Hepatocyte (in vitro differentiated cells): ENCODE results near the gene ATP2C2. TPM values are rescaled to one million over a fixed set of nuclear protein-coding genes. Genes with fewer than 3 reads are reported as not detected.

Experiments
- DNase-seq: peaks from one replicate; pipeline ENCODE4 v3.0.0-alpha.2; 2016; ENCODE audit warnings: low spot score
- H2AFZ ChIP-seq: fragments of 200-600 bp; sonication (generic); 2 replicates; pipeline ENCODE4 v1.6.0; 2016; ENCODE audit warnings: antibody characterized with exemption, mild to moderate bottlenecking
- H3K27ac ChIP-seq: fragments of 200-600 bp; sonication (generic); 2 replicates; pipeline ENCODE4 v1.5.1; 2016; ENCODE audit warnings: mild to moderate bottlenecking
- H3K27me3 ChIP-seq: fragments of 200-600 bp; sonication (generic); 2 replicates; pipeline ENCODE4 v1.6.1; 2016
- H3K36me3 ChIP-seq: fragments of 200-600 bp; sonication (generic); replicated peaks from 2 replicates; pipeline ENCODE4 v1.5.1; 2016; ENCODE audit warnings: low read depth; ENCODE audit not compliant: insufficient read depth
- H3K4me1 ChIP-seq: fragments of 200-600 bp; sonication (generic); 2 replicates; pipeline ENCODE4 v1.5.1; 2016; ENCODE audit warnings: mild to moderate bottlenecking, moderate library complexity; ENCODE audit not compliant: insufficient read depth
- H3K4me2 ChIP-seq: fragments of 200-600 bp; sonication (generic); 2 replicates; pipeline ENCODE4 v1.6.0; 2016
- H3K4me3 ChIP-seq: fragments of 200-600 bp; sonication (generic); 2 replicates; pipeline ENCODE4 v1.5.1; 2016; ENCODE audit warnings: mild to moderate bottlenecking
- H3K79me2 ChIP-seq: fragments of 200-600 bp; sonication (generic); 2 replicates; pipeline ENCODE4 v1.6.0; 2017; ENCODE audit warnings: mild to moderate bottlenecking
- H3K9me2 ChIP-seq: fragments of 200-600 bp; sonication (generic); replicated peaks from 2 replicates; pipeline ENCODE4 v1.6.0; 2017; ENCODE audit warnings: mild to moderate bottlenecking; ENCODE audit not compliant: insufficient read depth
- H3K9me3 ChIP-seq: fragments of 200-600 bp; sonication (generic); 2 replicates; pipeline ENCODE4 v1.5.1; 2016; ENCODE audit warnings: low read depth, mild to moderate bottlenecking
- H4K20me1 ChIP-seq: fragments of 200-600 bp; sonication (generic); 2 replicates; pipeline ENCODE4 v1.6.0; 2016; ENCODE audit warnings: mild to moderate bottlenecking; ENCODE audit not compliant: insufficient read depth, poor library complexity, severe bottlenecking
- EZH2 ChIP-seq: fragments of 200-600 bp; sonication (generic); IDR thresholded peaks from 2 replicates; pipeline ENCODE4 v1.6.1; 2016; ENCODE audit warnings: antibody characterized with exemption, mild to moderate bottlenecking, borderline replicate concordance
- EZH2phosphoT487 ChIP-seq: fragments of 200-600 bp; sonication (generic); IDR thresholded peaks from one replicate; pipeline ENCODE4 v1.6.1; 2018; ENCODE audit warnings: antibody characterized with exemption, mild to moderate bottlenecking, low read depth, moderate library complexity; ENCODE audit not compliant: unreplicated experiment, severe bottlenecking
- WGBS: methylation state at CpG from one replicate; pipeline ENCODE4 v1.1.6; 2016; ENCODE audit warnings: low lambda C conversion rate; ENCODE audit errors: missing lambda C conversion rate; 5-methylcytosine and 5-hydroxymethylcytosine counted together
- polyA plus RNA-seq: library from polyadenylated mRNA; unstranded; fragments of >200 nt; fragmentation: Nextera tagmentation; extraction: Ambion mirVana; gene quantifications from 2 replicates; pipeline ENCODE4 v1.2.1, GENCODE V29; 2016
- total RNA-seq: library from RNA; depleted of rRNA; stranded (reverse); fragments of >200 nt; gene quantifications from 2 replicates; pipeline ENCODE4 v1.2.3, GENCODE V29; 2014
- TF ChIP-seq, protein P1 (sequence below): fragments of 200-600 bp; sonication (generic); IDR thresholded peaks from 2 replicates; pipeline ENCODE4 v1.5.1; 2016; ENCODE audit warnings: antibody characterized with exemption, mild to moderate bottlenecking; ENCODE audit not compliant: poor library complexity

ATP2C2 gene
- total and polyA plus RNA-seq, 2 experiments from 2014 or later, result 6.0 to 6.8 TPM

DNA sequence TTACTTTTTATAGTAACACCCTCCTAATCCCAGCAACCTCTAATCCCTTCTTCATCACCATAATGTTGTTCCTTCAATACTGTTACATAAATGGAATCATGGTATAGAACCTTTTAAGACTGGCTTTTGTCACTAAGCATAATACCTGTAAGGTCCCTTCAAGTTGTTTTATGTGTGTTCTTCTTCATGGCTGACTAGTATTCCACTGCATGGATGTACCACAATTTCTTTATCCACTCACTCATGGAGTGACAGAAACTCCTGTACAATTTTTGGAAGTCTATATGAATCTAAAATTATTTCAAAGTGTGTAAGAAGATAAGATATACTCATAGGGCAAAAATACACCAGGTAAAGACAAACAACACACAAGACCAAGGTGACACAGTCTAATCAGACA lies 99.4 kb downstream of the ATP2C2 start:
- Histone ChIP-seq H3K79me2 (no peaks in the 10 kb centered on the region), H3K36me3 (no peaks in the 10 kb centered on the region), H3K4me1 (no peaks in the 10 kb centered on the region)

DNA sequence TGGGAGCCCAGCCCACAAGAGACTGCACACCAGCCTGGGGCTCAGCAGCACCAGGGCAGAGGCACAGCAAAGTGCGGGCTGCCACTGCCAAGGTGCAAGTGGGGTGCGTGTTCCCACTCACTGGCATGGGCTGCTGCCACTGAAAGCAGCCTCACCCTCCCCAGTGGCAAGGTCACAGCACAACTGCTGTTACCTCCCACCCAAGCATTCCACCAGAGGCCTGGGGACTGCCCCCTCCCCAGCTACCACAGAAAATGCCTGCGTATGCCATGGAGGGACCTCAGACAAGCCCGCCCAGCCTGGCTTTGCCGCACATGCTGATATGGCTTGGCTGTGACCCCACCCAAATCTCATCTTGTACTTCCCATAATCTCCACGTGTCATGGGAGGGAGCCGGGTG lies 103.0 kb downstream of the ATP2C2 start:
- DNase-seq, result no peak
- H3K4me2 ChIP-seq, result no peak overlapping the region
- H3K4me1 ChIP-seq, result no peaks in the 10 kb centered on the region
- 94% methylated on average over 7 of the region's 7 CpGs for WGBS
- H3K27me3 ChIP-seq, result no peaks in the 10 kb centered on the region
- H3K79me2 ChIP-seq, result no peaks in the 10 kb centered on the region
- H3K4me3 ChIP-seq, result no peak overlapping the region
- no peaks in the 10 kb centered on the region for H4K20me1 ChIP-seq
- H2AFZ ChIP-seq, result no peak overlapping the region
- no peaks in the 10 kb centered on the region for H3K36me3 ChIP-seq
- H3K9me3 ChIP-seq, result no peaks in the 10 kb centered on the region
- H3K9me2 ChIP-seq, result no peaks in the 10 kb centered on the region
- TF ChIP-seq, protein P1, sequence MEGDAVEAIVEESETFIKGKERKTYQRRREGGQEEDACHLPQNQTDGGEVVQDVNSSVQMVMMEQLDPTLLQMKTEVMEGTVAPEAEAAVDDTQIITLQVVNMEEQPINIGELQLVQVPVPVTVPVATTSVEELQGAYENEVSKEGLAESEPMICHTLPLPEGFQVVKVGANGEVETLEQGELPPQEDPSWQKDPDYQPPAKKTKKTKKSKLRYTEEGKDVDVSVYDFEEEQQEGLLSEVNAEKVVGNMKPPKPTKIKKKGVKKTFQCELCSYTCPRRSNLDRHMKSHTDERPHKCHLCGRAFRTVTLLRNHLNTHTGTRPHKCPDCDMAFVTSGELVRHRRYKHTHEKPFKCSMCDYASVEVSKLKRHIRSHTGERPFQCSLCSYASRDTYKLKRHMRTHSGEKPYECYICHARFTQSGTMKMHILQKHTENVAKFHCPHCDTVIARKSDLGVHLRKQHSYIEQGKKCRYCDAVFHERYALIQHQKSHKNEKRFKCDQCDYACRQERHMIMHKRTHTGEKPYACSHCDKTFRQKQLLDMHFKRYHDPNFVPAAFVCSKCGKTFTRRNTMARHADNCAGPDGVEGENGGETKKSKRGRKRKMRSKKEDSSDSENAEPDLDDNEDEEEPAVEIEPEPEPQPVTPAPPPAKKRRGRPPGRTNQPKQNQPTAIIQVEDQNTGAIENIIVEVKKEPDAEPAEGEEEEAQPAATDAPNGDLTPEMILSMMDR, result no peak
- no peak overlapping the region for H3K27ac ChIP-seq

More for the DNA sequence above, 99.4 kb downstream of the ATP2C2 start:
- no peak overlapping the region for H3K27ac ChIP-seq
- H3K27me3 ChIP-seq, result no peaks in the 10 kb centered on the region
- H2AFZ ChIP-seq, result no peak overlapping the region
- H3K4me2 ChIP-seq, result no peak overlapping the region
- no peaks in the 10 kb centered on the region for H3K9me2 ChIP-seq
- H3K9me3 ChIP-seq, result no peaks in the 10 kb centered on the region
- H3K4me3 ChIP-seq, result no peak overlapping the region
- no peak for TF ChIP-seq EZH2phosphoT487
- TF ChIP-seq, protein P1, result no peak
- no peak for TF ChIP-seq EZH2
- no peaks in the 10 kb centered on the region for H4K20me1 ChIP-seq
- DNase-seq, result no peak

DNA sequence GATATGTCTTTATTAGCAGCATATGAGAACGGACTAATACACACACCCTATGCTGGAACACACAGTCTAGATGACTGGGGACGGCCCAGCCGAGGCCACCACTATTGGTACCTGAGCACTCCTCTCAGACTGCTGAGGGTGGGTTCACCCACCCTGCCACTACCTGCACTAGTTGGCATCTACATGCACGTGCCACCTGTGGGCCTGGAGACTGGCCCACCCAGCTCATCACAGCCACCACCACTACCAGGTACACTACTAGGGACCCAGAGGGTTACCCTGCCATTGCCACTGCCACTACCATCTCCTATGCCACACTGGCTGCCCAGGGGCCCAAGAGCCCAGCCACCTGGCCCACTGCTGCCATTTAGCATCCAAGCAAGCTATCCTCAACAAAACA lies 103.6 kb downstream of the ATP2C2 start:
- Histone ChIP-seq H3K79me2 (no peaks in the 10 kb centered on the region), H3K9me3 (no peaks in the 10 kb centered on the region), H3K4me2 (no peak overlapping the region), H3K27me3 (no peaks in the 10 kb centered on the region), H3K27ac (no peak overlapping the region), H3K9me2 (no peaks in the 10 kb centered on the region), H2AFZ (no peak overlapping the region), H3K4me3 (no peak overlapping the region), H4K20me1 (no peaks in the 10 kb centered on the region), H3K4me1 (no peaks in the 10 kb centered on the region), H3K36me3 (no peaks in the 10 kb centered on the region)
- TF ChIP-seq, protein P1, result no peak
- TF ChIP-seq EZH2, result no peak
- whole genome bisulfite sequencing, result 95% methylated on average over 4 of the region's 4 CpGs
- no peak for DNase-seq

DNA sequence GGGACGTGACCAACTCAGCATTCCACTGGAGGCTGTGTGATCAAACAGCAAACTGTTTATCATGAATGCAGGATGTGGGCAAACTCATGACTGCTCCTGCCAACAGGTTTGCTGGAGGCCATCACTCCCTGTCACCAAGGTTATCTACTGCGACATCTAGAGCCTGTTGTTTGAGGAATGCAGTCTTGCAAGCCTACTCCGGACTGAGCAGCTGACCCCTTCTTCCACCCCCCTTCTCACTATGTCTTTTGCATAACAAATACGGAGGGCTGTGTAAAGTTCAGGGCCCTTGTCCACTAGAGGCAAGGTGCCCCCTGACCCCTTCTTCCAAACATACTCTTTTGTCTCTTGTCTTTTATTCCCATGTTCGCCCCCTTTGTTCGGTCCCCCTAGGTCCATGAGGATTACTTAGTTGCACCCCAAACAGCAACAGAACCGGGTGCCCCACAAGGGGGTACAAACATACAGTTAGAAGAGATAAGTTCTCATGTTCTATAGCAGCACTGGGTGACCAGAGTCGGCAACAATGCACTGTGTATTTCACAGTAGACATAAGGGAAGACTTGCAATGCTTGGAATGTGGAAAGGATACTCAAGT lies 107.4 kb downstream of the ATP2C2 start:
- WGBS, result 68% methylated on average over 8 of the region's 8 CpGs
- H3K36me3 ChIP-seq, result no peaks in the 10 kb centered on the region
- TF ChIP-seq, protein P1, result no peak
- TF ChIP-seq EZH2, result no peak
- TF ChIP-seq EZH2phosphoT487, result no peak
- no peaks in the 10 kb centered on the region for H3K9me3 ChIP-seq
- no peak overlapping the region for H2AFZ ChIP-seq
- H3K27me3 ChIP-seq, result no peaks in the 10 kb centered on the region
- H4K20me1 ChIP-seq, result no peaks in the 10 kb centered on the region
- no peak overlapping the region for H3K4me3 ChIP-seq
- DNase-seq, result no peak
- H3K4me2 ChIP-seq, result no peak overlapping the region
- no peaks in the 10 kb centered on the region for H3K4me1 ChIP-seq
- H3K79me2 ChIP-seq, result no peaks in the 10 kb centered on the region
- no peaks in the 10 kb centered on the region for H3K9me2 ChIP-seq
- H3K27ac ChIP-seq, result no peak overlapping the region
